Psoas muscle (tissue), 8 donors: ENCODE results near the gene ZRANB1. TPM values are rescaled to one million over a fixed set of nuclear protein-coding genes. Genes with fewer than 3 reads are reported as not detected.

Experiments used
- ATAC-seq, 4 donors: fragments of 200-7000 bp; cut with Tn5 transposase; one replicate each; pipeline ENCODE4 v1.9.1; 2020; ENCODE audit warnings: moderate library complexity in 3 of 4, mild to moderate bottlenecking in 2 of 4
- DNase-seq, 2 donors: peaks; one replicate each; pipeline ENCODE4 v3.0.0-alpha.2; 2020
- H3K27ac ChIP-seq: fragments of 200-600 bp; one replicate; pipeline ENCODE4 v1.8.0; 2022
- H3K27me3 ChIP-seq, 3 donors: fragments of 200-600 bp in 1 of 3; one replicate each; pipeline versions ENCODE4 v1.6.1 to v1.8.0; 2013 to 2022; ENCODE audit warnings: low read length in 2 of 3, mild to moderate bottlenecking in 2 of 3, moderate library complexity in 1 of 3; ENCODE audit not compliant: insufficient read depth in 3 of 3
- H3K36me3 ChIP-seq, 2 donors: fragments of 200-600 bp in 1 of 2; one replicate each; pipeline versions ENCODE4 v1.6.1 to v1.8.0; 2013 to 2022; ENCODE audit warnings: low read depth in 1 of 2, mild to moderate bottlenecking in 1 of 2, moderate library complexity in 1 of 2; ENCODE audit not compliant: insufficient read depth in 1 of 2
- H3K4me1 ChIP-seq: fragments of 200-600 bp; one replicate; pipeline ENCODE4 v1.8.0; 2022
- H3K4me3 ChIP-seq: fragments of 200-600 bp; one replicate; pipeline ENCODE4 v1.8.0; 2022; ENCODE audit warnings: mild to moderate bottlenecking
- H3K9me3 ChIP-seq: fragments of 200-600 bp; one replicate; pipeline ENCODE4 v1.8.0; 2022
- CTCF ChIP-seq: fragments of 200-600 bp; IDR thresholded peaks from one replicate; pipeline ENCODE4 v1.8.0; 2022; ENCODE audit warnings: antibody characterized with exemption
- WGBS, 3 donors: extraction: QIAGEN DNeasy Blood & Tissue Kit; methylation state at CpG; one replicate each; pipeline versions ENCODE4 v1.1.6 to v1.1.7; 2013; 5-methylcytosine and 5-hydroxymethylcytosine counted together
- intact Hi-C, 2 donors: fragments of 100-400 bp; cut with DNase I; formaldehyde crosslinking; loops; one replicate each; pipeline versions ENCODE4 v1.11.0 to v1.14.2; 2022
- polyA plus RNA-seq, 3 donors: library from polyadenylated mRNA; stranded (reverse); fragments of 200-250 nt; gene quantifications; one replicate each; pipeline ENCODE4 v1.2.3, GENCODE V29; 2013
- total RNA-seq, 4 donors: library from RNA; stranded (reverse); fragmentation: NEBNext Ultra II Directional in 2 of 4; extraction: Animal tissue kit (Norgen Biotek cat#: 25700) in 2 of 4; gene quantifications; one replicate each; pipeline versions ENCODE4 v1.2.1 to v1.2.4, GENCODE V29; 2021 to 2023
- donor health status: healthy with polysubstance abuse.
- donor health status: DM: no; HTN: no; CAD: no; lungs with moderate emphysema.
- donor health status: Bipolar disorder and iron deficiency.
- donor health status: healthy.
- donor health status: DM: yes; HTN: yes; CAD: no.
- donor health status: DM: no; HTN: no; CAD: no.
- donor health status: DM: no; HTN: no; CAD: no.
- donor health status: DM: yes; HTN: yes; CAD: no.

The ZRANB1 gene
- total and polyA plus RNA-seq, 7 donors, result 20.9 to 115 (median 57.3) TPM

- no peak for TF ChIP-seq CTCF
- Histone ChIP-seq H3K27ac (peak overlapping the region; percentile 85), H3K4me3 (no peak overlapping the region), H3K4me1 (peaks cover 66% of the 10 kb centered on the region), H3K9me3 (no peaks in the 10 kb centered on the region), H3K27me3 (no peaks in the 10 kb centered on the region), H3K36me3 (peaks cover 0 to 7% of the 10 kb centered on the region in 2 donors)
- intact Hi-C loops, result no loop called here
- WGBS, 3 donors, result 51 to 79% (median 63%) methylated on average over 6 of the region's 6 CpGs
- no peak for DNase-seq
- ATAC-seq, result peak in 2 of 4 donors; percentile 7 to 8
These were observed 65.5 kb downstream of the ZRANB1 start for GRCh38 chr10:125007436-125007835.

GRCh38 chr10:125008689-125009638, 67.0 kb downstream of the ZRANB1 start:
- 57 to 77% (median 59%) methylated on average over 22 of the region's 22 CpGs for WGBS, 3 donors
- Histone ChIP-seq H3K27me3 (no peaks in the 10 kb centered on the region), H3K4me1 (peaks cover 78% of the 10 kb centered on the region), H3K4me3 (no peak overlapping the region), H3K27ac (peak overlapping the region; percentile 85), H3K9me3 (no peaks in the 10 kb centered on the region), H3K36me3 (no peaks in the 10 kb centered on the region)
- ATAC-seq, result no peak
- no peak for TF ChIP-seq CTCF
- intact Hi-C loops, result no loop called here
- peak in 1 of 2 donors; percentile 27 for DNase-seq

GRCh38 chr10:125009661-125010161, 67.8 kb downstream of the ZRANB1 start:
- DNase-seq, result peak in 1 of 2 donors; percentile 36
- 55 to 74% (median 59%) methylated on average over 15 of the region's 15 CpGs for WGBS, 3 donors
- no peak for TF ChIP-seq CTCF
- Histone ChIP-seq H3K36me3 (no peaks in the 10 kb centered on the region), H3K9me3 (no peaks in the 10 kb centered on the region), H3K27ac (peak overlapping the region; percentile 85), H3K27me3 (no peaks in the 10 kb centered on the region), H3K4me1 (peaks cover 84% of the 10 kb centered on the region), H3K4me3 (no peak overlapping the region)
- no peak for ATAC-seq
- intact Hi-C loops, result loop anchor here in 1 of 2 donors (5.0 kb wide), 1 partner anchor 53 kb away; no protein-coding TSS in a partner anchor

- ATAC-seq, result peak in 1 of 4 donors; percentile 19
- peaks cover 89% of the 10 kb centered on the region for H3K4me1 ChIP-seq
- peak overlapping the region; percentile 85 for H3K27ac ChIP-seq
- 63 to 80% (median 67%) methylated on average over 5 of the region's 5 CpGs for WGBS, 3 donors
- TF ChIP-seq CTCF, result no peak
- H3K4me3 ChIP-seq, result no peak overlapping the region
- H3K36me3 ChIP-seq, result no peaks in the 10 kb centered on the region
- no peaks in the 10 kb centered on the region for H3K9me3 ChIP-seq
- no peaks in the 10 kb centered on the region for H3K27me3 ChIP-seq
- intact Hi-C loops, result loop anchor here in 1 of 2 donors (5.0 kb wide), 1 partner anchor 52 kb away; no protein-coding TSS in a partner anchor
- peak in 1 of 2 donors; percentile 17 for DNase-seq
These were observed 68.4 kb downstream of the ZRANB1 start for GRCh38 chr10:125010362-125010761.
